ENCODE data around the gene RHCG. TPM values are rescaled to one million over a fixed set of nuclear protein-coding genes. Genes with fewer than 3 reads are reported as not detected.

RHCG gene
- total RNA-seq, 1 experiment from 2014 or later, result 0.28 TPM

- no peak overlapping the region for H2BK20ac ChIP-seq (ENCODE audit: low read depth, low read length, poor library complexity, severe bottlenecking)
- no peaks in the 10 kb centered on the region for H3K79me1 ChIP-seq (ENCODE audit: insufficient read depth, low read depth, low read length, poor library complexity, severe bottlenecking)
- H3K4me2 ChIP-seq (ENCODE audit: insufficient read depth, insufficient read length, low read length), result no peak overlapping the region
- TF ChIP-seq CTCF (conservative IDR thresholded peaks at IDR 0.05), result no peak
- no peak overlapping the region for H3K27ac Mint-ChIP-seq
- no peak overlapping the region for H3K56ac ChIP-seq (ENCODE audit: insufficient read length, low read depth, low read length)
- no peak overlapping the region for H2AK5ac ChIP-seq (ENCODE audit: insufficient read length, low read length)
- no peak overlapping the region for H3K4me3 Mint-ChIP-seq
- no peaks in the 10 kb centered on the region for H3K9me3 ChIP-seq (ENCODE audit: control insufficient read depth, low read depth, low read length)
- H3K23ac ChIP-seq (ENCODE audit: insufficient read length, low read depth, low read length), result no peak overlapping the region
- H3K27me3 Mint-ChIP-seq (ENCODE audit: low read depth), result peaks cover 40% of the 10 kb centered on the region
- no peak overlapping the region for H3K18ac ChIP-seq (ENCODE audit: insufficient read length, low read depth, low read length)
- no peak for DNase-seq
- WGBS (ENCODE audit: extremely low coverage, insufficient read length, low lambda C conversion rate), result no CpG with 5 or more reads among the region's 8 CpGs
- H2BK15ac ChIP-seq (ENCODE audit: low read depth, low read length), result no peak overlapping the region
- peaks cover 0 to 2% of the 10 kb centered on the region in 2 experiments; a peak in 2 of 5 replicates for H3K9me3 Mint-ChIP-seq
- peaks cover 35 to 43% of the 10 kb centered on the region in 2 experiments for H3K4me1 Mint-ChIP-seq
- no peak overlapping the region for H4K91ac ChIP-seq (ENCODE audit: insufficient read length, low read depth, low read length)
- H4K8ac ChIP-seq (replicated peaks; ENCODE audit: insufficient read length, low read depth, low read length), result no peak overlapping the region
- no peak overlapping the region for H2BK12ac ChIP-seq (ENCODE audit: insufficient read length, low read depth, low read length)
- no peak overlapping the region for H3K14ac ChIP-seq (ENCODE audit: insufficient read depth, low read length)
- no peak overlapping the region for H2AFZ ChIP-seq (ENCODE audit: low read length)
- no peak overlapping the region for H2BK5ac ChIP-seq (ENCODE audit: insufficient read length, low read length)
- H3K4ac ChIP-seq (ENCODE audit: low read depth, low read length), result no peak overlapping the region
- no peak overlapping the region for H3K27ac ChIP-seq (ENCODE audit: insufficient read length, low read depth, low read length)
- no peaks in the 10 kb centered on the region for H3K79me2 ChIP-seq (ENCODE audit: insufficient read depth, low read length)
- H3K27me3 ChIP-seq (ENCODE audit: insufficient read depth, low read length), result peaks cover 2% of the 10 kb centered on the region; the same call in 1 of the 2 replicates
- H4K5ac ChIP-seq (ENCODE audit: insufficient read length, low read depth, low read length), result no peak overlapping the region
- no peaks in the 10 kb centered on the region for H4K20me1 ChIP-seq (ENCODE audit: control insufficient read depth, insufficient read depth, insufficient read length)
- no peaks in the 10 kb centered on the region for H3K23me2 ChIP-seq (ENCODE audit: insufficient read length, low read depth, low read length, poor library complexity, severe bottlenecking)
- no peaks in the 10 kb centered on the region for H3K36me3 Mint-ChIP-seq (ENCODE audit: insufficient read depth in 1 of 3, low read depth in 3 of 3)
- H2BK120ac ChIP-seq (ENCODE audit: low read depth, low read length, poor library complexity, severe bottlenecking), result no peak overlapping the region
- no peaks in the 10 kb centered on the region for H3K4me1 ChIP-seq (ENCODE audit: insufficient read depth, low read length)
- H3K9ac ChIP-seq (ENCODE audit: extremely low read depth, insufficient read length, low read length), result no peak overlapping the region
- H3T11ph ChIP-seq (ENCODE audit: low read length), result no peak overlapping the region
Observed at GRCh38 chr15:89463113-89463512, 33.3 kb downstream of the RHCG start.

Measured in H9 (cell line).